OCI-LY7 (cell line): ENCODE results near the gene SAFB2. TPM values are rescaled to one million over a fixed set of nuclear protein-coding genes. Genes with fewer than 3 reads are reported as not detected.

Experiments used
- BruUV-seq: library from RNA; stranded (reverse); fragments of 400-500 nt; replicated peaks from 2 replicates; lab custom pipeline; 2021; lab: Mats Ljungman, UMichigan
- CTCF ChIA-PET: fragments of 300-600 bp; sonication (Branson Sonifier 250); formaldehyde crosslinking; loops from one replicate; lab custom pipeline; 2022; ENCODE audit warnings: antibody characterized with exemption; ENCODE audit not compliant: unreplicated experiment; lab: Charles Lee
- POLR2A ChIA-PET: fragments of 300-600 bp; sonication (Branson Sonifier 250); formaldehyde crosslinking; loops from one replicate; lab custom pipeline; 2022; ENCODE audit warnings: antibody characterized with exemption; lab: Charles Lee
- DNase-seq: peaks from one replicate; pipeline ENCODE4 v3.0.0-alpha.2; 2015; ENCODE audit warnings: low spot score
- H2AFZ ChIP-seq: fragments of 200-600 bp; sonication (generic), shearing (Covaris generic); 2 replicates; pipeline ENCODE4 v1.6.1; 2014; ENCODE audit warnings: mild to moderate bottlenecking, antibody characterized with exemption, low read length, moderate library complexity
- H3K27ac ChIP-seq: fragments of 200-600 bp; sonication (generic); 2 replicates; pipeline ENCODE4 v1.5.1; 2014; ENCODE audit warnings: mixed run types, low read depth, mild to moderate bottlenecking, moderate library complexity, low read length, inconsistent platforms; ENCODE audit not compliant: poor library complexity, severe bottlenecking
- H3K36me3 ChIP-seq: fragments of 200-600 bp; sonication (generic); 2 replicates; pipeline ENCODE4 v1.6.1; 2014; ENCODE audit warnings: mild to moderate bottlenecking, antibody characterized with exemption, low read length, moderate library complexity, mixed read lengths; ENCODE audit not compliant: insufficient read depth
- H3K4me1 ChIP-seq: fragments of 200-600 bp; sonication (generic); 2 replicates; pipeline ENCODE4 v1.5.1; 2014; ENCODE audit warnings: mild to moderate bottlenecking, low read length; ENCODE audit not compliant: insufficient read depth, poor library complexity, severe bottlenecking
- H3K4me2 ChIP-seq: fragments of 200-600 bp; sonication (generic); 2 replicates; pipeline ENCODE4 v1.6.1; 2014; ENCODE audit warnings: mild to moderate bottlenecking, low read length
- H3K4me3 ChIP-seq: fragments of 200-600 bp; sonication (generic); 2 replicates; pipeline ENCODE4 v1.5.1; 2014; ENCODE audit warnings: mild to moderate bottlenecking, low read depth, low read length; ENCODE audit not compliant: poor library complexity, severe bottlenecking
- H3K79me2 ChIP-seq: fragments of 200-600 bp; sonication (generic); 2 replicates; pipeline ENCODE4 v1.6.1; 2016; ENCODE audit warnings: low read depth, mild to moderate bottlenecking, low read length, moderate library complexity, mixed read lengths; ENCODE audit not compliant: insufficient read depth
- H3K9me2 ChIP-seq: fragments of 200-600 bp; sonication (generic); 2 replicates; pipeline ENCODE4 v1.6.1; 2016; ENCODE audit warnings: mild to moderate bottlenecking, low read length, mixed read lengths; ENCODE audit not compliant: insufficient read depth
- H3K9me3 ChIP-seq: fragments of 200-600 bp; sonication (generic); 2 replicates; pipeline ENCODE4 v1.6.1; 2014; ENCODE audit warnings: mild to moderate bottlenecking, mixed run types, low read length, mixed read lengths
- H4K20me1 ChIP-seq: fragments of 200-600 bp; sonication (generic); 2 replicates; pipeline ENCODE4 v1.6.1; 2014; ENCODE audit warnings: mild to moderate bottlenecking, antibody characterized with exemption, low read length, moderate library complexity, mixed read lengths; ENCODE audit not compliant: insufficient read depth
- CTCF ChIP-seq: fragments of 200-600 bp; sonication (generic); conservative IDR thresholded peaks from 2 replicates; pipeline ENCODE4 v1.5.1; 2014; ENCODE audit warnings: mild to moderate bottlenecking, antibody characterized with exemption, low read length, moderate library complexity, mixed read lengths
- EZH2phosphoT487 ChIP-seq: fragments of 200-600 bp; sonication (generic); IDR thresholded peaks from 2 replicates; pipeline ENCODE4 v1.6.1; 2018; ENCODE audit warnings: low read depth, borderline replicate concordance, mild to moderate bottlenecking, mixed run types, antibody characterized with exemption, low read length, moderate library complexity, mixed read lengths
- intact Hi-C: fragments of 100-400 bp; cut with micrococcal nuclease; formaldehyde crosslinking; loops from one replicate; pipeline ENCODE4 v1.10.0; 2022; ENCODE audit not compliant: unreplicated experiment
- total RNA-seq, 2 experiments: library from RNA; depleted of rRNA in 1 of 2; stranded (reverse); fragments of >200 nt in 1 of 2; shearing (Covaris generic) in 1 of 2; gene quantifications; 2 replicates each; pipeline ENCODE4 v1.2.3, GENCODE V29; 2014 to 2022

SAFB2 gene
- total RNA-seq, 2 experiments from 2014 or later, result 52.8 to 111 TPM

GRCh38 chr19:5585461-5586299 is 36.9 kb downstream of the SAFB2 start:
- peaks cover 69% of the 10 kb centered on the region for H3K36me3 ChIP-seq
- no peak overlapping the region for H3K4me3 ChIP-seq
- no peak overlapping the region for H2AFZ ChIP-seq
- BruUV-seq, result no TSS peak
- intact Hi-C loops, result no loop called here
- no peaks in the 10 kb centered on the region for H3K9me2 ChIP-seq
- no peaks in the 10 kb centered on the region for H3K4me1 ChIP-seq
- TF ChIP-seq CTCF (no peak), EZH2phosphoT487 (no peak)
- no peaks in the 10 kb centered on the region for H4K20me1 ChIP-seq
- CTCF ChIA-PET, result no interaction called here
- no peaks in the 10 kb centered on the region for H3K79me2 ChIP-seq
- DNase-seq, result no peak
- POLR2A ChIA-PET, result interaction anchor here (0.6 kb wide), 1 partner anchor 1691 kb away, joined by 3 read pairs; no protein-coding TSS in a partner anchor
- H3K9me3 ChIP-seq, result no peaks in the 10 kb centered on the region
- H3K27ac ChIP-seq, result no peak overlapping the region
- no peak overlapping the region for H3K4me2 ChIP-seq

- BruUV-seq, result no TSS peak
- TF ChIP-seq CTCF (no peak), EZH2phosphoT487 (no peak)
- no peak overlapping the region for H2AFZ ChIP-seq
- POLR2A ChIA-PET, result interaction anchor here (0.6 kb wide), 2 partner anchors 10 to 417 kb away, joined by 3 to 4 read pairs; no protein-coding TSS in a partner anchor
- intact Hi-C loops, result no loop called here
- no peak for DNase-seq
- CTCF ChIA-PET, result no interaction called here
- no peaks in the 10 kb centered on the region for H3K9me3 ChIP-seq
- H3K36me3 ChIP-seq, result peaks cover 14% of the 10 kb centered on the region; the same call in 1 of the 2 replicates
- no peaks in the 10 kb centered on the region for H4K20me1 ChIP-seq
- H3K9me2 ChIP-seq, result no peaks in the 10 kb centered on the region
- no peak overlapping the region for H3K4me2 ChIP-seq
- no peaks in the 10 kb centered on the region for H3K79me2 ChIP-seq
- no peak overlapping the region for H3K4me3 ChIP-seq
- H3K27ac ChIP-seq, result no peak overlapping the region
- no peaks in the 10 kb centered on the region for H3K4me1 ChIP-seq
Measured at GRCh38 chr19:5580161-5580571, 42.4 kb downstream of the SAFB2 start.

- no peaks in the 10 kb centered on the region for H3K9me2 ChIP-seq
- POLR2A ChIA-PET, result interaction anchor here (0.6 kb wide), 2 partner anchors 9 to 417 kb away, joined by 3 to 4 read pairs; no protein-coding TSS in a partner anchor
- H3K4me3 ChIP-seq, result no peak overlapping the region
- BruUV-seq, result no TSS peak
- no peak overlapping the region for H2AFZ ChIP-seq
- intact Hi-C loops, result no loop called here
- no peak overlapping the region for H3K4me2 ChIP-seq
- peaks cover 12% of the 10 kb centered on the region; the same call in 1 of the 2 replicates for H3K36me3 ChIP-seq
- CTCF ChIA-PET, result no interaction called here
- H3K9me3 ChIP-seq, result no peaks in the 10 kb centered on the region
- no peak for TF ChIP-seq EZH2phosphoT487
- no peak for TF ChIP-seq CTCF
- no peak overlapping the region for H3K27ac ChIP-seq
- H3K79me2 ChIP-seq, result no peaks in the 10 kb centered on the region
- H3K4me1 ChIP-seq, result no peaks in the 10 kb centered on the region
- no peak for DNase-seq
- no peaks in the 10 kb centered on the region for H4K20me1 ChIP-seq
Measured at GRCh38 chr19:5579697-5580096, 42.9 kb downstream of the SAFB2 start.
